ENCODE results near the gene MGMT. TPM values are rescaled to one million over a fixed set of nuclear protein-coding genes. Genes with fewer than 3 reads are reported as not detected.

MGMT gene
- total and polyA plus RNA-seq, 2 of the 4 experiments (the other 2 are of a cell fraction) = 11.5 to 17.8 TPM

GRCh38 chr10:129696636-129697035 lies 229.6 kb downstream of the MGMT start:
- dilution Hi-C loops (cut with HindIII; ENCODE audit: low sequenced_read_pairs, unreplicated experiment) = no loop called here
- TF ChIP-seq MAFK (IDR thresholded peaks at IDR 0.05; ENCODE audit: low read depth, low read length) (no peak), CHD1 (IDR thresholded peaks at IDR 0.05; ENCODE audit: low read depth, low read length) (no peak), RAD21 (IDR thresholded peaks at IDR 0.05; ENCODE audit: low read length) (no peak)
- H2AK5ac ChIP-seq (ENCODE audit: low read depth, low read length) = no peak overlapping the region

More at GRCh38 chr10:129696636-129697035, 229.6 kb downstream of the MGMT start:
- intact Hi-C loops (cut with micrococcal nuclease) (no loop called here), in situ Hi-C loops (cut with MboI; ENCODE audit: low sequenced_read_pairs) (no loop called here)
- no peak for DNase-seq
- no peaks in the 10 kb centered on the region for H3K9me3 ChIP-seq (ENCODE audit: control insufficient read depth, insufficient read depth, low read length)
- ChIA-PET CTCF (no interaction called here), POLR2A (ENCODE audit: unreplicated experiment) (no interaction called here)
- H3K27ac ChIP-seq (ENCODE audit: insufficient read depth, low read length) = no peak overlapping the region
- no peak for ATAC-seq (ENCODE audit: low read depth)
- no peak overlapping the region for H3K4me2 ChIP-seq (ENCODE audit: low read depth, low read length)
- H3K23ac ChIP-seq (ENCODE audit: low read depth, low read length) = no peak overlapping the region
- peaks cover 1% of the 10 kb centered on the region; the same call in 1 of the 2 replicates for H3K4me1 ChIP-seq (ENCODE audit: control insufficient read depth, insufficient read depth, low read length)
- no peaks in the 10 kb centered on the region for H3K79me1 ChIP-seq (ENCODE audit: low read depth in 1 of 2, low read length in 2 of 2)
- H3K56ac ChIP-seq (ENCODE audit: extremely low read depth, insufficient read depth, low read length) = no peak overlapping the region
- H4K5ac ChIP-seq (ENCODE audit: low read depth, low read length) = no peak overlapping the region
- H2AK9ac ChIP-seq (replicated peaks; ENCODE audit: low read depth, low read length, poor library complexity) = peak overlapping the region; percentile 23
- H4K20me1 ChIP-seq (ENCODE audit: insufficient read depth, low read length) = no peaks in the 10 kb centered on the region
- H2BK5ac ChIP-seq (ENCODE audit: low read depth, low read length, poor library complexity, severe bottlenecking) = no peak overlapping the region
- H4K8ac ChIP-seq (ENCODE audit: low read depth in 2 of 2, low read length in 2 of 2) = no peak overlapping the region
- H3K4me3 ChIP-seq (ENCODE audit: insufficient read depth, low read depth, low read length) = no peak overlapping the region
- H3K9me1 ChIP-seq (ENCODE audit: insufficient read depth, low read length) = no peaks in the 10 kb centered on the region
- H3K27me3 ChIP-seq (ENCODE audit: control insufficient read depth, insufficient read depth, low read length) = no peaks in the 10 kb centered on the region
- no peak overlapping the region for H3K18ac ChIP-seq (ENCODE audit: low read depth, low read length)
- H2BK20ac ChIP-seq (ENCODE audit: low read depth, low read length) = no peak overlapping the region
- H3K9ac ChIP-seq (ENCODE audit: low read depth, low read length) = no peak overlapping the region
- WGBS, 2 experiments (ENCODE audit: extremely low coverage in 2 of 2, insufficient read length in 1 of 2) = 100% methylated on average over 1 of the region's 7 CpGs; no CpG with 5 or more reads in 1 of the 2 experiments
- BruUV-seq (replicated peaks) = no TSS peak
- H2AFZ ChIP-seq (replicated peaks; ENCODE audit: low read length, poor library complexity) = no peak overlapping the region
- H3K4ac ChIP-seq (ENCODE audit: low read depth, low read length) = no peak overlapping the region
- no peak overlapping the region for H2BK120ac ChIP-seq (ENCODE audit: low read depth, low read length)
- no peak overlapping the region for H3K14ac ChIP-seq (replicated peaks; ENCODE audit: low read depth, low read length)
- H4K91ac ChIP-seq (ENCODE audit: insufficient read depth, low read depth, low read length) = no peak overlapping the region
- no peak overlapping the region for H2BK15ac ChIP-seq (ENCODE audit: low read depth, low read length)
- no peaks in the 10 kb centered on the region for H3K36me3 ChIP-seq (ENCODE audit: control insufficient read depth, insufficient read depth, low read length)

All from IMR-90 (cell line).